GM12878 (cell line): ENCODE data around the gene TESK1. TPM values are rescaled to one million over a fixed set of nuclear protein-coding genes. Genes with fewer than 3 reads are reported as not detected.

ENCODE experiments used
- BMI1 ChIP-seq: fragments of 450-650 bp; IDR thresholded peaks from 2 replicates; pipeline ENCODE4 v1.6.1; 2016; ENCODE audit warnings: mild to moderate bottlenecking, moderate library complexity, borderline replicate concordance
- EP300 ChIP-seq, 2 experiments: fragments of 150-350 bp in 1 of 2; IDR thresholded peaks; 2 replicates each; pipeline ENCODE4 v1.6.1; 2011 to 2012; ENCODE audit warnings: low read depth in 2 of 2, low read length in 2 of 2, borderline replicate concordance in 1 of 2, improper control_type of control experiment in 1 of 2, inconsistent platforms in 1 of 2; ENCODE audit not compliant: control insufficient read depth in 1 of 2
- HCFC1 ChIP-seq: fragments of 150-350 bp; IDR thresholded peaks from 2 replicates; pipeline ENCODE4 v1.6.1; 2014; ENCODE audit warnings: low read length
- IKZF2 ChIP-seq, 2 experiments: fragments of 450-650 bp; IDR thresholded peaks; 2 replicates each; pipeline ENCODE4 v1.6.1; 2017; ENCODE audit warnings: mild to moderate bottlenecking in 2 of 2, moderate library complexity in 2 of 2
- JUND ChIP-seq: IDR thresholded peaks from 2 replicates; pipeline ENCODE4 v1.6.1; 2012; ENCODE audit warnings: low read depth, mild to moderate bottlenecking, low read length, improper control_type of control experiment, moderate library complexity
- MEF2A ChIP-seq: IDR thresholded peaks from 2 replicates; pipeline ENCODE4 v1.6.1; 2011; ENCODE audit warnings: low read depth, mild to moderate bottlenecking, low read length, moderate library complexity; ENCODE audit not compliant: insufficient read depth
- MEF2B ChIP-seq: fragments of 450-650 bp; IDR thresholded peaks from 2 replicates; pipeline ENCODE4 v1.6.1; 2018; ENCODE audit warnings: mild to moderate bottlenecking, moderate library complexity; ENCODE audit not compliant: partially characterized antibody, poor library complexity, severe bottlenecking
- MTA2 ChIP-seq: fragments of 450-650 bp; IDR thresholded peaks from 2 replicates; pipeline ENCODE4 v1.6.1; 2016; ENCODE audit warnings: low read depth, mild to moderate bottlenecking, moderate library complexity
- MYB ChIP-seq: fragments of 150-350 bp; IDR thresholded peaks from 2 replicates; pipeline ENCODE4 v1.6.1; 2014; ENCODE audit warnings: mild to moderate bottlenecking, low read depth, low read length, borderline replicate concordance
- NFIC ChIP-seq: IDR thresholded peaks from 2 replicates; pipeline ENCODE4 v1.6.1; 2012; ENCODE audit warnings: low read depth, mild to moderate bottlenecking, inconsistent platforms, low read length, moderate library complexity
- RBBP5 ChIP-seq: fragments of 200-600 bp; sonication (generic); conservative IDR thresholded peaks from 2 replicates; pipeline ENCODE4 v1.6.1; 2016
- RELA ChIP-seq: fragments of 450-650 bp; IDR thresholded peaks from 2 replicates; pipeline ENCODE4 v1.8.0; 2014; ENCODE audit warnings: borderline replicate concordance; ENCODE audit not compliant: partially characterized antibody
- SIX5 ChIP-seq: IDR thresholded peaks from 2 replicates; pipeline ENCODE4 v1.6.1; 2011; ENCODE audit warnings: mild to moderate bottlenecking, low read depth, low read length, moderate library complexity; ENCODE audit not compliant: severe bottlenecking
- SMAD5 ChIP-seq: IDR thresholded peaks from 2 replicates; pipeline ENCODE4 v1.6.1; 2016; ENCODE audit warnings: antibody characterized with exemption, low read depth
- SPI1 ChIP-seq: IDR thresholded peaks from 2 replicates; pipeline ENCODE4 v1.6.1; 2011; ENCODE audit warnings: low read depth, mild to moderate bottlenecking, low read length, moderate library complexity, borderline replicate concordance; ENCODE audit not compliant: insufficient read depth
- SREBF2 ChIP-seq: IDR thresholded peaks from 2 replicates; pipeline ENCODE4 v1.6.1; 2012; ENCODE audit warnings: mild to moderate bottlenecking, low read length
- TAF1 ChIP-seq: IDR thresholded peaks from 2 replicates; pipeline ENCODE4 v1.6.1; 2011; ENCODE audit warnings: mild to moderate bottlenecking, low read depth, low read length, borderline replicate concordance
- TCF7 ChIP-seq: IDR thresholded peaks from 2 replicates; pipeline ENCODE4 v1.6.1; 2014; ENCODE audit warnings: antibody characterized with exemption, borderline replicate concordance
- polyA plus RNA-seq, 11 experiments: library from polyadenylated mRNA; depleted of rRNA in 4 of 11; unstranded in 6 of 11; stranded (reverse) in 5 of 11; fragments of >200 nt; fragmentation: Nextera tagmentation in 4 of 11; fragmentation: Illumina TruSeq in 1 of 11; extraction: Ambion mirVana in 4 of 11; extraction: Trizol in 1 of 11; gene quantifications; 1 replicate in 1 of 11; 2 replicates in 10 of 11; pipeline versions ENCODE4 v1.2.1 to v1.2.3, GENCODE V29; 2011 to 2016; ENCODE audit warnings: inconsistent platforms in 2 of 11, missing spikeins in 2 of 11, low read depth in 1 of 11
- total RNA-seq, 4 experiments: library from RNA; depleted of rRNA in 3 of 4; stranded (reverse); fragments of >200 nt in 3 of 4; fragmentation: Illumina TruSeq in 1 of 4; extraction: Trizol in 1 of 4; gene quantifications; 2 replicates each; pipeline versions ENCODE4 v1.2.1 to v1.2.3, GENCODE V29; 2013 to 2021
- TF ChIP-seq, protein P1 (sequence below): fragments of 450-650 bp; formaldehyde crosslinking; IDR thresholded peaks from 2 replicates; pipeline ENCODE4 v1.4.0; 2022; ENCODE audit warnings: mild to moderate bottlenecking, moderate library complexity
- TF ChIP-seq, protein P2 (sequence below): fragments of 450-650 bp; IDR thresholded peaks from 2 replicates; pipeline ENCODE4 v1.6.1; 2017; ENCODE audit warnings: mild to moderate bottlenecking, moderate library complexity
- TF ChIP-seq, protein P3 (sequence below): fragments of 450-650 bp; IDR thresholded peaks from 2 replicates; pipeline ENCODE4 v1.6.1; 2017; ENCODE audit warnings: mild to moderate bottlenecking

The TESK1 gene
- total and polyA plus RNA-seq, 10 of the 15 experiments (the other 5 are each of a cell fraction or from before 2014, with no cell fraction given) = 0.16 to 19.5 (median 7.9) TPM; not detected in 1

DNA sequence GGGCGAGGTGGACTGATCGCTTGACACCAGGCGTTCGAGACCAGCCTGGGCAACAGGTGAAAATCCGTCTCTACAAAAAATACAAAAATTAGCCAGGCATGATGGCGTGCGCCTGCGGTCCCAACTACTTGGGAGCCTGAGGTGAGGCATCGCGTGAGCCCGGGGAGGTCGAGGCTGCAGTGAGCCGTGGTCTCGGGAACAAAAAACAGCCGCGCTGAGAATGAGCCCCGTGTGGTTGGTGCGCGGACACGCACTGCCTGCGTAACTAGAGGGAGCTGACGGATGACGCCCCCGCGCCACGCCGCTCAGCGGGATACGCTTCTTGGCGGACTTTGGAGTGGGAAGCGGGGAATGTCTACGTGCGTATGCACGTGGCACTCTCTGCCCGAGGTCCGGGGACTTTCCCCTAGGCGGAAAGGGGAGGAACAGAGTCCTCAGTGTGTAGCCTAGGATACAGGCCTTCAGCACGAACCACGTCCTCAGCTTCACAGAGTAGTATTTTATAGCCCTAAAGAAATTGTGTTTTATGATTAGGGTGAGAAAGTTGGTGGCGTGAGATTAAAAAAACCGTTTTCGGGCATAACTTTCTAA, 52.6 kb downstream of the TESK1 start, which contains the start of gene RMRP (continued):
- TF ChIP-seq TAF1 (0 out of 2 replicates have a peak, but pooled peaks have one; percentile 10), EP300 (IDR thresholded peaks at IDR 0.05; ENCODE audit: borderline replicate concordance in 1 of 2, control insufficient read depth in 1 of 2, low read depth in 2 of 2, low read length in 2 of 2) (peak in 1 of 2 experiments; percentile 63; a peak in 3 of 4 replicates), HCFC1 (no peak; the same call in 1 of the 2 replicates), TCF7 (peak; percentile 89), RBBP5 (no peak), BMI1 (peak; percentile 51; the same call in 1 of the 2 replicates), RELA (peak; percentile 98), IKZF2 (IDR thresholded peaks at IDR 0.05) (peak; percentile 100), MYB (no peak), MEF2B (peak; percentile 67), SMAD5 (no peak), SPI1 (peak; percentile 73; the same call in 1 of the 2 replicates), JUND (no peak), SREBF2 (peak; percentile 96), MTA2 (peak; percentile 79), NFIC (no peak), SIX5 (peak; percentile 9), MEF2A (0 out of 2 replicates have a peak, but pooled peaks have one; percentile 50)
- TF ChIP-seq, protein P1, sequence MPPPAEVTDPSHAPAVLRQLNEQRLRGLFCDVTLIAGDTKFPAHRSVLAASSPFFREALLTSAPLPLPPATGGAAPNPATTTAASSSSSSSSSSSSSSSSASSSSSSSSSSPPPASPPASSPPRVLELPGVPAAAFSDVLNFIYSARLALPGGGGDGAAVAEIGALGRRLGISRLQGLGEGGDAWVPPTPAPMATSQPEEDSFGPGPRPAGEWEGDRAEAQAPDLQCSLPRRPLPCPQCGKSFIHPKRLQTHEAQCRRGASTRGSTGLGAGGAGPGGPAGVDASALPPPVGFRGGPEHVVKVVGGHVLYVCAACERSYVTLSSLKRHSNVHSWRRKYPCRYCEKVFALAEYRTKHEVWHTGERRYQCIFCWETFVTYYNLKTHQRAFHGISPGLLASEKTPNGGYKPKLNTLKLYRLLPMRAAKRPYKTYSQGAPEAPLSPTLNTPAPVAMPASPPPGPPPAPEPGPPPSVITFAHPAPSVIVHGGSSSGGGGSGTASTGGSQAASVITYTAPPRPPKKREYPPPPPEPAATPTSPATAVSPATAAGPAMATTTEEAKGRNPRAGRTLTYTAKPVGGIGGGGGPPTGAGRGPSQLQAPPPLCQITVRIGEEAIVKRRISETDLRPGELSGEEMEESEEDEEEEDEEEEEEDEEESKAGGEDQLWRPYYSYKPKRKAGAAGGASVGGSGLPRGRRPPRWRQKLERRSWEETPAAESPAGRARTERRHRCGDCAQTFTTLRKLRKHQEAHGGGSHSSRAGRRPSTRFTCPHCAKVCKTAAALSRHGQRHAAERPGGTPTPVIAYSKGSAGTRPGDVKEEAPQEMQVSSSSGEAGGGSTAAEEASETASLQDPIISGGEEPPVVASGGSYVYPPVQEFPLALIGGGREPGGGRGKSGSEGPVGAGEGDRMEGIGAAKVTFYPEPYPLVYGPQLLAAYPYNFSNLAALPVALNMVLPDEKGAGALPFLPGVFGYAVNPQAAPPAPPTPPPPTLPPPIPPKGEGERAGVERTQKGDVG (CRISPR knock-in tag) = no peak
- TF ChIP-seq, protein P2, sequence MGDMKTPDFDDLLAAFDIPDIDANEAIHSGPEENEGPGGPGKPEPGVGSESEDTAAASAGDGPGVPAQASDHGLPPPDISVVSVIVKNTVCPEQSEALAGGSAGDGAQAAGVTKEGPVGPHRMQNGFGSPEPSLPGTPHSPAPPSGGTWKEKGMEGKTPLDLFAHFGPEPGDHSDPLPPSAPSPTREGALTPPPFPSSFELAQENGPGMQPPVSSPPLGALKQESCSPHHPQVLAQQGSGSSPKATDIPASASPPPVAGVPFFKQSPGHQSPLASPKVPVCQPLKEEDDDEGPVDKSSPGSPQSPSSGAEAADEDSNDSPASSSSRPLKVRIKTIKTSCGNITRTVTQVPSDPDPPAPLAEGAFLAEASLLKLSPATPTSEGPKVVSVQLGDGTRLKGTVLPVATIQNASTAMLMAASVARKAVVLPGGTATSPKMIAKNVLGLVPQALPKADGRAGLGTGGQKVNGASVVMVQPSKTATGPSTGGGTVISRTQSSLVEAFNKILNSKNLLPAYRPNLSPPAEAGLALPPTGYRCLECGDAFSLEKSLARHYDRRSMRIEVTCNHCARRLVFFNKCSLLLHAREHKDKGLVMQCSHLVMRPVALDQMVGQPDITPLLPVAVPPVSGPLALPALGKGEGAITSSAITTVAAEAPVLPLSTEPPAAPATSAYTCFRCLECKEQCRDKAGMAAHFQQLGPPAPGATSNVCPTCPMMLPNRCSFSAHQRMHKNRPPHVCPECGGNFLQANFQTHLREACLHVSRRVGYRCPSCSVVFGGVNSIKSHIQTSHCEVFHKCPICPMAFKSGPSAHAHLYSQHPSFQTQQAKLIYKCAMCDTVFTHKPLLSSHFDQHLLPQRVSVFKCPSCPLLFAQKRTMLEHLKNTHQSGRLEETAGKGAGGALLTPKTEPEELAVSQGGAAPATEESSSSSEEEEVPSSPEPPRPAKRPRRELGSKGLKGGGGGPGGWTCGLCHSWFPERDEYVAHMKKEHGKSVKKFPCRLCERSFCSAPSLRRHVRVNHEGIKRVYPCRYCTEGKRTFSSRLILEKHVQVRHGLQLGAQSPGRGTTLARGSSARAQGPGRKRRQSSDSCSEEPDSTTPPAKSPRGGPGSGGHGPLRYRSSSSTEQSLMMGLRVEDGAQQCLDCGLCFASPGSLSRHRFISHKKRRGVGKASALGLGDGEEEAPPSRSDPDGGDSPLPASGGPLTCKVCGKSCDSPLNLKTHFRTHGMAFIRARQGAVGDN = peak; percentile 99
- TF ChIP-seq, protein P3, sequence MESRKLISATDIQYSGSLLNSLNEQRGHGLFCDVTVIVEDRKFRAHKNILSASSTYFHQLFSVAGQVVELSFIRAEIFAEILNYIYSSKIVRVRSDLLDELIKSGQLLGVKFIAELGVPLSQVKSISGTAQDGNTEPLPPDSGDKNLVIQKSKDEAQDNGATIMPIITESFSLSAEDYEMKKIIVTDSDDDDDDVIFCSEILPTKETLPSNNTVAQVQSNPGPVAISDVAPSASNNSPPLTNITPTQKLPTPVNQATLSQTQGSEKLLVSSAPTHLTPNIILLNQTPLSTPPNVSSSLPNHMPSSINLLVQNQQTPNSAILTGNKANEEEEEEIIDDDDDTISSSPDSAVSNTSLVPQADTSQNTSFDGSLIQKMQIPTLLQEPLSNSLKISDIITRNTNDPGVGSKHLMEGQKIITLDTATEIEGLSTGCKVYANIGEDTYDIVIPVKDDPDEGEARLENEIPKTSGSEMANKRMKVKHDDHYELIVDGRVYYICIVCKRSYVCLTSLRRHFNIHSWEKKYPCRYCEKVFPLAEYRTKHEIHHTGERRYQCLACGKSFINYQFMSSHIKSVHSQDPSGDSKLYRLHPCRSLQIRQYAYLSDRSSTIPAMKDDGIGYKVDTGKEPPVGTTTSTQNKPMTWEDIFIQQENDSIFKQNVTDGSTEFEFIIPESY = peak; percentile 39; the same call in 1 of the 2 replicates
